B cell (primary cell): Measurements from ENCODE around the gene FEM1B.

Experiments
- CTCF ChIP-seq: fragments of 200-600 bp; IDR thresholded peaks from one replicate; pipeline ENCODE4 v1.8.0; 2022; ENCODE audit warnings: antibody characterized with exemption, mild to moderate bottlenecking
- EZH2 ChIP-seq: IDR thresholded peaks from 2 replicates; pipeline ENCODE4 v1.6.1; 2012; ENCODE audit warnings: borderline replicate concordance, low read depth, mild to moderate bottlenecking, moderate library complexity, low read length; ENCODE audit not compliant: insufficient read depth, poor library complexity, severe bottlenecking

GRCh38 chr15:68315495-68316031 lies 38.0 kb downstream of the FEM1B start:
- TF ChIP-seq CTCF (no peak), EZH2 (no peak)
